GM21515 (cell line): ENCODE results near the gene ABCC5.
"Not testable (repeated sequence)": the region's sequence is repeated elsewhere in the genome, so short reads cannot be mapped to it uniquely, and the experiment has no call there.

Experiments used
- ATAC-seq: cut with Tn5 transposase; IDR thresholded peaks from one replicate; pipeline ENCODE4 v1.9.1; 2021; ENCODE audit not compliant: unreplicated experiment

Gene ABCC5

DNA sequence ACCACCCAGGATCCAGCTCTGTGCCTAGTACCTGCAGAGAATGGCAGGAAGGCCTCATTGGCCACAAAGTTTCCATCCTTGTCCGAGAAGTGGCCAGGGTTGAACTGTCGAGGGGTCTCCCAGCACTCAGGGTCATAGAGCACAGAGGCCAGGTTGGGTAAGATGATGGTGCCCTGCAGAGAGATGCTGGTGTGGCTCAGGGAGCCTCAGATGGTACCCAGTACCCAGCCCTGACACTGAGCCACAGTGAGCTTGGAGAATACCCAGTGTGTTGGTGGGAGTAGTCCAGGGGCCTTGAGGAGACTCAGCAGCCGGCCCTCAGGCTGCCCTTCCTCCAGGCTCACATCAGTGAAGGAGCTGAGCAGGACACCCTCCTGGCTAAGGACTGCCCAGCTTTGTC is 121.5 kb downstream of the ABCC5 start:
- ATAC-seq, result no peak

- ATAC-seq, result no peak
These were observed 121.9 kb downstream of the ABCC5 start for GRCh38 chr3:183895774-183896173.

DNA sequence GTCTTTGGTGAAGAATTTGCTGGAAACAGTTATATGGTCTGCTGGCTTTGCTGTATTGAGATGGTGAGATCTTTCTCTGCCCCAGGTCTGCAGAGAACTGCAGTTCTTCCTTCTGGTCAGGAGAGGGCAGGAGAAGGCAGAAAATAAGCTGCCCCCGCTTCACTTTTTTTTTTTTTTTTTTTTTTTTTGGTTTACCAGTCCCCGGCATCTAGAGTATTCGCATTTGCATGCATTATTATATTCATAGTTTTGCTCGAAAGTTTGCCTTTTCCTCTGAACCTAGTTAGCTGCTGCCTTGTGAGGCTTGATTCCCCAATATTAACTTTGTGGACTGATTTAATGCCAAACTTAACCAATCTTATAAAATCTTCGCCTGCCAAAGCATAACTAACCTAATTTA is 122.4 kb downstream of the ABCC5 start:
- ATAC-seq, result peak; percentile 66

DNA sequence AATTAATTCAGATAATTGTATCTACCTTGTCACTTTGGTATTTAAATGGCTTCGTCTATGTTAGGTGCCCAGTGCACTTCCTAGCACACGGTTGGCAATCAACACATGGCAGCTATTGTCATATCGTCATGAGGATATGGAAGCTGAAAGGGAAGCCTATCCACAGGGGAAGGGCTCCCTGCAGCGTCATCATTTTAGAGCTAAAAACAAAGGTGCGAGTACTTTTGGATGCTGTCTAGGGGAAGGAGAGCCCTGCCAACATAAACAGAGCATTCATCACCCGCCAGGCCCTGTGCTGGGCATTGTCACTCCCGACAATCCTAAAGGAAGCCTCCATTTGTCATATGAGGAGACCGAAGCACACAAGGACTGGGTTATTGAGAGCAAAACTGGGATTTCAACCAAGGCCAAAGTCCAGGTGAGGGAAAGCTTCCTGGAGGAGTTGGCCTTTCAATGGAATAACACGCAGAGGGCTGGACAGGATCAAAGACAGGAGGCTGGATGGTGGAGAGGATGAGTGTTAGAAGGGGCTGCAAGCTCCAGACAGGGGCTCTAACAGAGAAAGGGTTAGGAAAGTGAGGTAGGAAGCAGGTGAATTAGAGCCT is 125.0 kb downstream of the ABCC5 start:
- no peak for ATAC-seq

DNA sequence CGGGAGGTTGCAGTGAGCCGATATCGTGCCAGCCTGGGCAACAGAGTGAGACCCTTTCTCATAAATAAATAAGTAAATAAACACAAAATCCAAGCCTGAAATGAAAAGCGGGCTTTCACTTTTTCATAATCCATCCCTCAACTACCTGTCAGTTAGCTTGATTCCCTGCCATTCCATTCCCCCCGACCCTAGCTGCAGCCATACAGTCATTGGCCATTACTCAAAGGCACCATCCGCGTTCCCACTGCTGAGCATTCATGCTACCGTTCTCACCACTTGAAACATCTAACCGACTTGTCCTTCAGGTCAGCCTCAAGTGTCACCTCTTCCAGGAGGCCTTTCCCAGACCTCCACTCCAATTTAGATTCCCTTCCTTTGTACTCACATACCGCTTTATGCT is 131.9 kb downstream of the ABCC5 start:
- no peak for ATAC-seq

GRCh38 chr3:183884427-183885296 is 133.0 kb downstream of the ABCC5 start, which contains the start of gene PARL:
TSS of gene PARL (minus strand) at chr3:183884880. CDS start at chr3:183884846, 34 bp downstream.
- ATAC-seq, result peak; percentile 99

- ATAC-seq, result no peak
These were observed 133.6 kb downstream of the ABCC5 start for GRCh38 chr3:183884097-183884426.

GRCh38 chr3:183883291-183884096 is 134.2 kb downstream of the ABCC5 start:
- no peak for ATAC-seq

- ATAC-seq, result no peak
These were observed 137.6 kb downstream of the ABCC5 start for GRCh38 chr3:183880121-183880520.

DNA sequence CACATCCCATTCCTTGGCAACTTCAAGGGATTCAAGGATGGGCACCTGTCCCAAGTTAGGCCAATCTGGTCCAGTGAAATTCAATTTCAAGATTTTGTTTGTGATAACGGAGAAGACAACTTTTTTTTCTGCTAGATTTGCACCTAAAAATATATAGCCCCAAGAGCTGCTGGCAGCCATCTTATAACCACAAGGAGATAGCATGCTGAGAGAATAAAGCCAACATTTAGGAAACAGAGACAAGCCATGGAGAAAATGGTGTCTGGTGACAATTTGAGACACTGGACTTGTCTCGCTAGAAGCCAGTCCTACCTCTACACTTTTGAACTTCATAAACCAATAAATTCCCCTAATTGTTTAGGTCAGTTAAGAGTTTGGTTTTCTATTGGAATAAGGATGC is 138.4 kb downstream of the ABCC5 start:
- no peak for ATAC-seq

DNA sequence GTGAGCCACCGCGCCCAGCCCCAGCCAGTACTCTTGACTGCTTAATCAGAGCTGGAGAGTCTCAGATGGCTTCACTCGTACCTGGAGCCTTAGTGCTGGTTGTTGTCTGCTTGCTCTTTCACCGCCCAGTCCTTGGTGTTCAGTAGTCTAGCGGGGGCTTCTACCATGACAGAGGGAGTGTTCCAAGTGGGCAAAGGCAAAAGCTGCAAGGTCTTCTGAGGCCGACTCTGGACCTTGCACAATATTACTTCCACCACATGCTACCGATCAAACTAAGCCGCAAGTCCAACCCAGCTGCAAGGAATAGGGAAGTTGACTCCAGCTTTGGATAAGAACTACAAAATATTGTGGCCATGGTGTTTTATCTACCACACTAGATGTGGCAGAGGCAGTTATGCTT is 139.6 kb downstream of the ABCC5 start:
- no peak for ATAC-seq

DNA sequence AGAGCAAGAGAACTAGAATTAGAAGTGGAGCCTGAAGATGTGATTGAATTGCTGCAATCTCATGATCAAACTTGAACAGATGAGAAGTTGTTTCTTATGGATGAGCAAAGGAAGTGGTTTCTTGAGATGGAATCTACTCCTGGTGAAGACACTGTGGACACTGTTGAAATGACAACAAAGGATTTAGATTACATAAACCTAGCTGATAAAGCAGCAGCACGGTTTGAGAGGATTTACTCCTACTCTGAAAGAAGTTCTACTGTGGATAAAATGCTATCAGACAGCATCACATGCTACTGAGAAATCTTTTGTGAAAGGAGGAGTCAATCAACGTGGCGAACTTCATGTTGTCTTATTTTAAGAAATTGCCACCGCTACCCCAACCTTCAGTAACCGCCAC is 140.5 kb downstream of the ABCC5 start:
- not testable (repeated sequence) for ATAC-seq

- ATAC-seq, result no peak
These were observed 142.3 kb downstream of the ABCC5 start for GRCh38 chr3:183875411-183875810.

DNA sequence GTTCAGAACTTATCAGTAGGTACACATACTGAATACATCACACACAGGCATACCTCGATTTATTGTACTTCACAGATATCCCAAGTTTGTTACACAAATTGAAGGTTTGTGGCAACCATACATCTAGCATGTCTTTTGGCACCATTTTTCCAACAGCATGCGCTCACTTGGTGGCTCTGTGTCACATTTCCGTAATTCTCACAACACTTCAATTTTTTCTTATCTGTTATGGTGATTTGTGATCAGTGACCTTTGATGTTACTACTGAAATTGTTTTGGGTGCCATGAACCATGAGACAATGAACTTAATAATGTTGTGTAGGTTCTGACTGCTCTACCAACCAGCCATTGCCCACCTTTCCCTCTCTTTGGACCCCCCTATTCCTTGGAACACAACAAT is 143.8 kb downstream of the ABCC5 start:
- ATAC-seq, result no peak

GRCh38 chr3:183871541-183871940 is 146.1 kb downstream of the ABCC5 start:
- no peak for ATAC-seq

- ATAC-seq, result no peak
These were observed 147.1 kb downstream of the ABCC5 start for GRCh38 chr3:183870563-183870962.
